ENCODE measurements around the gene TRIM49D2. TPM values are rescaled to one million over a fixed set of nuclear protein-coding genes. Genes with fewer than 3 reads are reported as not detected.
"Not testable (repeated sequence)": the region's sequence is repeated elsewhere in the genome, so short reads cannot be mapped to it uniquely, and the experiment has no call there.

Gene TRIM49D2
- not detected for total RNA-seq
- polyA plus RNA-seq, result not detected

GRCh38 chr11:89923764-89924163 is at the start of gene TRIM49D2:
TSS of gene TRIM49D2 (plus strand) at chr11:89924064. CDS start at chr11:89926762, 2,698 bp downstream.
- H3K4me1 ChIP-seq; H3K36me3 ChIP-seq; FAIRE-seq; H3K27me3 ChIP-seq; H3K27ac ChIP-seq; DNase-seq; H3K9me3 ChIP-seq; H3K4me3 ChIP-seq; ATAC-seq; intact Hi-C loops (cut with DNase I): not testable (repeated sequence)
- 62 to 79% methylated on average over 2 of the region's 6 CpGs for WGBS, 2 donors

GRCh38 chr11:89877511-89877910 is 46.4 kb upstream of the TRIM49D2 start:
- intact Hi-C loops (cut with DNase I); DNase-seq; H3K4me3 ChIP-seq; H3K9me3 ChIP-seq; H3K27ac ChIP-seq; FAIRE-seq; ATAC-seq; H3K36me3 ChIP-seq; H3K27me3 ChIP-seq; H3K4me1 ChIP-seq: not testable (repeated sequence)
- 72 to 81% methylated on average over 4 to 6 of the region's 6 CpGs for WGBS, 2 donors

- intact Hi-C loops (cut with DNase I); DNase-seq; FAIRE-seq; ATAC-seq; H3K4me1 ChIP-seq; H3K4me3 ChIP-seq; H3K27me3 ChIP-seq; H3K27ac ChIP-seq; H3K36me3 ChIP-seq; H3K9me3 ChIP-seq: not testable (repeated sequence)
- 48 to 66% methylated on average over 2 of the region's 3 CpGs for WGBS, 2 donors
These were observed 30.6 kb upstream of the TRIM49D2 start for GRCh38 chr11:89893245-89893644.

GRCh38 chr11:89900809-89901208 is 23.1 kb upstream of the TRIM49D2 start:
- WGBS, 2 donors, result 73 to 82% methylated on average over 2 to 9 of the region's 14 CpGs
- H3K4me1 ChIP-seq; H3K9me3 ChIP-seq; H3K27me3 ChIP-seq; H3K4me3 ChIP-seq; H3K27ac ChIP-seq; ATAC-seq; FAIRE-seq; intact Hi-C loops (cut with DNase I); H3K36me3 ChIP-seq: not testable (repeated sequence)
- peak in 1 of 6 donors; percentile 30 for DNase-seq

- intact Hi-C loops (cut with DNase I), result no loop called here
- no peaks in the 10 kb centered on the region for H3K36me3 ChIP-seq
- DNase-seq (no peak), FAIRE-seq (no peak), ATAC-seq (no peak)
- H3K4me3 ChIP-seq, result no peak within 1 kb of the TSS
- no peaks in the 10 kb centered on the region for H3K9me3 ChIP-seq
- WGBS, 2 donors, result 27 to 40% methylated on average over 3 of the region's 3 CpGs
- H3K27me3 ChIP-seq, result no peaks in the 10 kb centered on the region
- no peaks in the 10 kb centered on the region for H3K4me1 ChIP-seq
- no peak within 1 kb of the TSS for H3K27ac ChIP-seq
- TF ChIP-seq CTCF (IDR thresholded peaks at IDR 0.05), result no peak
These were observed 1.6 kb upstream of the TRIM49D2 start, which contains the start of gene TRIM49D1 for GRCh38 chr11:89922195-89922660. TSS of gene TRIM49D1 (minus strand) at chr11:89922245. CDS start at chr11:89917710, 4,535 bp downstream.

- H3K9me3 ChIP-seq; H3K4me3 ChIP-seq; DNase-seq; ATAC-seq; H3K4me1 ChIP-seq; H3K36me3 ChIP-seq; FAIRE-seq; intact Hi-C loops (cut with DNase I); H3K27me3 ChIP-seq; H3K27ac ChIP-seq: not testable (repeated sequence)
- 70 to 79% methylated on average over 4 of the region's 6 CpGs for WGBS, 2 donors
These were observed 37.0 kb downstream of the TRIM49D2 start for GRCh38 chr11:89960833-89961232.

- H3K27me3 ChIP-seq; DNase-seq; H3K27ac ChIP-seq; H3K4me1 ChIP-seq; H3K9me3 ChIP-seq; H3K4me3 ChIP-seq; H3K36me3 ChIP-seq; FAIRE-seq; intact Hi-C loops (cut with DNase I); ATAC-seq: not testable (repeated sequence)
- no CpG with 5 or more reads among the region's 4 CpGs for WGBS, 2 donors
These were observed 41.9 kb downstream of the TRIM49D2 start, which contains the start of gene TRIM64 for GRCh38 chr11:89965737-89966136. TSS of gene TRIM64 (plus strand) at chr11:89966037. CDS start at chr11:89968504, 2,467 bp downstream.

Other genes with a start within 250 kb of the TRIM49D2 start
- gene TRIM77, start 213.8 kb upstream of the TRIM49D2 start, total RNA-seq, result not detected
- not detected for gene TRIM77, start 213.8 kb upstream of the TRIM49D2 start, polyA plus RNA-seq
- not detected for gene TRIM49, start 115.5 kb upstream of the TRIM49D2 start, total RNA-seq
- not detected for gene TRIM49, start 115.5 kb upstream of the TRIM49D2 start, polyA plus RNA-seq
- gene TRIM64B, start 45.6 kb upstream of the TRIM49D2 start, total RNA-seq, result not detected
- not detected for gene TRIM64B, start 45.6 kb upstream of the TRIM49D2 start, polyA plus RNA-seq
- not detected for gene TRIM49D1, start 1.8 kb upstream of the TRIM49D2 start, total RNA-seq
- gene TRIM49D1, start 1.8 kb upstream of the TRIM49D2 start, polyA plus RNA-seq, result not detected
- not detected for gene TRIM64, start 42.0 kb downstream of the TRIM49D2 start, total RNA-seq
- not detected for gene TRIM64, start 42.0 kb downstream of the TRIM49D2 start, polyA plus RNA-seq
- not detected for gene TRIM49C, start 107.0 kb downstream of the TRIM49D2 start, total RNA-seq
- gene TRIM49C, start 107.0 kb downstream of the TRIM49D2 start, polyA plus RNA-seq, result under 1 TPM in 1 of 2 donors, not detected in 1; 0.05 TPM
- gene UBTFL1, start 161.9 kb downstream of the TRIM49D2 start, total RNA-seq, result not detected
- gene UBTFL1, start 161.9 kb downstream of the TRIM49D2 start, polyA plus RNA-seq, result not detected
- gene NAALAD2, start 210.6 kb downstream of the TRIM49D2 start, total RNA-seq, result 1 to 10 TPM in 1 of 6 donors, under 1 TPM in 5; 0.13 to 1.8 (median 0.25) TPM
- gene NAALAD2, start 210.6 kb downstream of the TRIM49D2 start, polyA plus RNA-seq, result 1 to 10 TPM in 1 of 2 donors, under 1 TPM in 1; 0.68 to 1.6 TPM

Data from pancreas (tissue), 10 donors.